Osteoblast (primary cell): ENCODE data around the gene HDAC1. TPM values are rescaled to one million over a fixed set of nuclear protein-coding genes. Genes with fewer than 3 reads are reported as not detected.

Source experiments
- DNase-seq: peaks from one replicate; pipeline ENCODE4 v3.0.0; 2011; ENCODE audit warnings: low spot score, mixed read lengths; ENCODE audit not compliant: insufficient read length; ENCODE audit errors: missing footprints
- H2AFZ ChIP-seq: 2 replicates; pipeline ENCODE4 v1.6.0; 2011; ENCODE audit warnings: mild to moderate bottlenecking, low read length
- H3K27ac ChIP-seq: 2 replicates; pipeline ENCODE4 v1.5.1; 2011; ENCODE audit warnings: mild to moderate bottlenecking, low read depth, low read length, moderate library complexity
- H3K27me3 ChIP-seq: 2 replicates; pipeline ENCODE4 v1.6.0; 2012; ENCODE audit warnings: mild to moderate bottlenecking, control low read depth, inconsistent platforms, low read length, moderate library complexity; ENCODE audit not compliant: insufficient read depth
- H3K36me3 ChIP-seq: 2 replicates; pipeline ENCODE4 v1.5.1; 2011; ENCODE audit warnings: mild to moderate bottlenecking, low read length, control low read depth, moderate library complexity; ENCODE audit not compliant: insufficient read depth
- H3K4me1 ChIP-seq: 2 replicates; pipeline ENCODE4 v1.5.1; 2011; ENCODE audit warnings: mild to moderate bottlenecking, low read length, control low read depth, moderate library complexity; ENCODE audit not compliant: insufficient read depth
- H3K4me2 ChIP-seq: 2 replicates; pipeline ENCODE4 v1.6.0; 2011; ENCODE audit warnings: mild to moderate bottlenecking, low read length; ENCODE audit not compliant: insufficient read depth
- H3K4me3 ChIP-seq: fragments of 200-600 bp; sonication (generic); 3 replicates; pipeline ENCODE4 v1.5.1; 2012; ENCODE audit warnings: mild to moderate bottlenecking, low read length, inconsistent platforms; ENCODE audit not compliant: insufficient read depth
- H3K79me2 ChIP-seq: 2 replicates; pipeline ENCODE4 v1.6.0; 2012; ENCODE audit warnings: mild to moderate bottlenecking, low read length, control low read depth, inconsistent platforms; ENCODE audit not compliant: insufficient read depth
- H3K9me3 ChIP-seq: 2 replicates; pipeline ENCODE4 v1.5.1; 2011; ENCODE audit warnings: low read depth, low read length, control low read depth
- H4K20me1 ChIP-seq: 2 replicates; pipeline ENCODE4 v1.6.0; 2012; ENCODE audit warnings: mild to moderate bottlenecking, low read length, control low read depth; ENCODE audit not compliant: insufficient read depth
- CTCF ChIP-seq: IDR thresholded peaks from 2 replicates; pipeline ENCODE4 v1.5.1; 2011; ENCODE audit warnings: mild to moderate bottlenecking, low read depth, low read length, moderate library complexity; ENCODE audit errors: extremely low read depth
- total RNA-seq: library from RNA; depleted of rRNA; stranded (reverse); fragments of >200 nt; gene quantifications from 2 replicates; pipeline ENCODE4 v1.2.3, GENCODE V29; 2012

The HDAC1 gene
- total RNA-seq, 1 donor: 44.5 TPM

- H3K27me3 ChIP-seq: no peaks in the 10 kb centered on the region
- H3K9me3 ChIP-seq: no peaks in the 10 kb centered on the region
- peak overlapping the region; percentile 85 for H3K27ac ChIP-seq
- peak overlapping the region; percentile 86 for H2AFZ ChIP-seq
- peaks cover 27% of the 10 kb centered on the region for H3K4me1 ChIP-seq
- no peaks in the 10 kb centered on the region for H3K79me2 ChIP-seq
- H3K4me3 ChIP-seq: peak overlapping the region; percentile 85
- peaks cover 5% of the 10 kb centered on the region for H3K36me3 ChIP-seq
- TF ChIP-seq CTCF: no peak
- H3K4me2 ChIP-seq: peak overlapping the region; percentile 87
- peak; percentile 98 for DNase-seq
- H4K20me1 ChIP-seq: no peaks in the 10 kb centered on the region
Measured at GRCh38 chr1:32351399-32352238, 59.7 kb downstream of the HDAC1 start.

GRCh38 chr1:32352239-32352745 lies 60.4 kb downstream of the HDAC1 start:
- H3K4me3 ChIP-seq: peak overlapping the region; percentile 85
- H2AFZ ChIP-seq: peak overlapping the region; percentile 86
- H4K20me1 ChIP-seq: no peaks in the 10 kb centered on the region
- no peak for TF ChIP-seq CTCF
- DNase-seq: no peak
- peaks cover 5% of the 10 kb centered on the region for H3K36me3 ChIP-seq
- H3K9me3 ChIP-seq: no peaks in the 10 kb centered on the region
- H3K79me2 ChIP-seq: no peaks in the 10 kb centered on the region
- no peaks in the 10 kb centered on the region for H3K27me3 ChIP-seq
- peak overlapping the region; percentile 87 for H3K4me2 ChIP-seq
- peak overlapping the region; percentile 85 for H3K27ac ChIP-seq
- peaks cover 27% of the 10 kb centered on the region for H3K4me1 ChIP-seq

DNA sequence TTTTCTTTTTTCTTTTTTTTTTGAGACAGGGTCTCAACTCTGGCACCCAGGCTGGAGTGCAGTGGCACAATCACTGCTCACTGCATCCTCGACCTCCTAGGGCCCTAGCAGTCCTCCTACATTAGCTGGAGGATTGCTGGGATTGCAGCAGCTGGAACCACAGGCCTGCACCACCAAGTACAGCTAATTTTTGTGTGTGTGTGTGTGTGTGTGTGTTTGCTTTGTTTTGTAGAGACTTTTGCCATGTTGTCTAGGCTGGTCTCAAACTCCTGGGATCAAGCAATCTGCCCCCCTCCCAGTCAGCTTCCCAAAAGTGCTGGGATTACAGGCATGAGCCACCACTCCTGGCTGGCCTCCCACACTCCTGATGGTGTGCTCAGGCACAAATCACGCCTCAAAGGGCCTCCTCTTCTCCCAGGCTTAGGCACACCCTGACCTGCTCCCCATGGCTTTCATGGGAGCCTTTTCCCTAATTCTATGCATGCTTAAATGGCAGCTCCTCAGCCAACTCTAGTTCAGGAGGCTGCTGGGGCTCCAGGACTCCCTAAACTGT lies 61.0 kb downstream of the HDAC1 start:
- Histone ChIP-seq H3K4me2 (peak overlapping the region; percentile 87), H3K79me2 (no peaks in the 10 kb centered on the region), H3K9me3 (no peaks in the 10 kb centered on the region), H4K20me1 (no peaks in the 10 kb centered on the region), H3K27ac (peak overlapping the region; percentile 67), H2AFZ (no peak overlapping the region), H3K4me1 (peaks cover 27% of the 10 kb centered on the region), H3K27me3 (no peaks in the 10 kb centered on the region), H3K36me3 (peaks cover 5% of the 10 kb centered on the region), H3K4me3 (no peak overlapping the region)
- no peak for TF ChIP-seq CTCF
- peak; percentile 26 for DNase-seq

DNA sequence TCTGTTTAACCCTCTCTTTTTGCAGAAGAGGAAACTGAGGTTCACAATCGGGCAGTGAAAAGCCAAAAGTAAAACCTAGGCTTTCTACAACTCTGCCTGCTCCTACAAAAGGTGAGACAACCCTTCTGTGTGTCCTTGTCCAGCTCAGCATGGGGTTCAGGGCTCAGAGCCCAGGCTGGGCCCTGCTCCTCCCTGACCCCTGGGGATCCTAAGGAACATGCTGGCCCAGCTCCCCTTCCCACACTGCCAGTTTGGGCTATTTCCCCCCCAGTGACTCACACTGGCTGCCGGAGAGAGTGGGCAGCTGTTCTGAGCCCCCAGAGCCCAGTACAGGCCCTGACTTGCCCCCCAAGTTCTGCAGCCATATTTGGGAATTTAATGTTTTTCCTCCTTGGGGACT lies 61.5 kb downstream of the HDAC1 start:
- Histone ChIP-seq H3K4me2 (peak overlapping the region; percentile 87), H4K20me1 (no peaks in the 10 kb centered on the region), H3K9me3 (no peaks in the 10 kb centered on the region), H3K27me3 (no peaks in the 10 kb centered on the region), H3K79me2 (no peaks in the 10 kb centered on the region), H2AFZ (peak overlapping the region; percentile 32), H3K36me3 (peaks cover 5% of the 10 kb centered on the region), H3K27ac (peak overlapping the region; percentile 67), H3K4me1 (peaks cover 27% of the 10 kb centered on the region), H3K4me3 (no peak overlapping the region)
- peak; percentile 74 for DNase-seq
- TF ChIP-seq CTCF: no peak
